Tongue (tissue), 2 donors: Measurements from ENCODE around the gene SLC2A4RG. TPM values are rescaled to one million over a fixed set of nuclear protein-coding genes. Genes with fewer than 3 reads are reported as not detected.

Experiments used
- DNase-seq: peaks from one replicate; pipeline ENCODE4 v3.0.0-alpha.2; 2015
- total RNA-seq: library from RNA; depleted of rRNA; stranded (reverse); fragments of >200 nt; gene quantifications from one replicate; pipeline ENCODE4 v1.2.3, GENCODE V29; 2014

Gene SLC2A4RG
- total RNA-seq: 67.0 TPM

GRCh38 chr20:63739130-63740069 lies at the start of gene SLC2A4RG:
TSS of gene SLC2A4RG (plus strand) at chr20:63739776. CDS start at chr20:63739913, 137 bp downstream.
- peak; percentile 92 for DNase-seq

GRCh38 chr20:63690003-63690897 lies 49.3 kb upstream of the SLC2A4RG start:
- DNase-seq: no peak

GRCh38 chr20:63690898-63691710 lies 48.5 kb upstream of the SLC2A4RG start:
- no peak for DNase-seq

- no peak for DNase-seq
Measured at GRCh38 chr20:63691711-63692435, 47.7 kb upstream of the SLC2A4RG start.

GRCh38 chr20:63692436-63693082 lies 47.0 kb upstream of the SLC2A4RG start:
- no peak for DNase-seq

GRCh38 chr20:63693083-63693732 lies 46.4 kb upstream of the SLC2A4RG start:
- no peak for DNase-seq

- no peak for DNase-seq
Measured at GRCh38 chr20:63693733-63694583, 45.6 kb upstream of the SLC2A4RG start.

- DNase-seq: no peak
Measured at GRCh38 chr20:63694584-63695423, 44.8 kb upstream of the SLC2A4RG start.

GRCh38 chr20:63695424-63696305 lies 43.9 kb upstream of the SLC2A4RG start:
- DNase-seq: no peak

- DNase-seq: peak; percentile 56
Measured at GRCh38 chr20:63696306-63696627, 43.3 kb upstream of the SLC2A4RG start.

- DNase-seq: no peak
Measured at GRCh38 chr20:63696628-63697356, 42.8 kb upstream of the SLC2A4RG start, which contains the start of gene TNFRSF6B. TSS of gene TNFRSF6B (plus strand) at chr20:63696652. CDS start at chr20:63696768, 116 bp downstream.

GRCh38 chr20:63697357-63697867 lies 42.2 kb upstream of the SLC2A4RG start:
- DNase-seq: no peak

- DNase-seq: no peak
Measured at GRCh38 chr20:63697868-63698545, 41.6 kb upstream of the SLC2A4RG start.

GRCh38 chr20:63698739-63699465 lies 40.7 kb upstream of the SLC2A4RG start:
- peak; percentile 33 for DNase-seq
